GM12878 (cell line): ENCODE results near the gene TKTL1.

Source experiments
- EZH2 ChIP-seq: IDR thresholded peaks from 2 replicates; pipeline ENCODE4 v1.6.1; 2012; ENCODE audit warnings: low read depth, mild to moderate bottlenecking, control low read depth, inconsistent platforms, low read length, borderline replicate concordance; ENCODE audit not compliant: control insufficient read depth
- IKZF2 ChIP-seq, 2 experiments: fragments of 450-650 bp; IDR thresholded peaks; 2 replicates each; pipeline ENCODE4 v1.6.1; 2017; ENCODE audit warnings: mild to moderate bottlenecking in 2 of 2, moderate library complexity in 2 of 2
- POLR2A ChIP-seq: IDR thresholded peaks from 2 replicates; pipeline ENCODE4 v1.6.1; 2011; ENCODE audit warnings: low read depth, mild to moderate bottlenecking, low read length
- RAD21 ChIP-seq: IDR thresholded peaks from 2 replicates; pipeline ENCODE4 v1.6.1; 2011; ENCODE audit warnings: mild to moderate bottlenecking, low read depth, low read length, moderate library complexity; ENCODE audit not compliant: insufficient read depth
- TCF7 ChIP-seq: IDR thresholded peaks from 2 replicates; pipeline ENCODE4 v1.6.1; 2014; ENCODE audit warnings: antibody characterized with exemption, borderline replicate concordance

- TF ChIP-seq RAD21 (no peak), EZH2 (no peak), POLR2A (peak; percentile 49), IKZF2 (IDR thresholded peaks at IDR 0.05) (no peak), TCF7 (no peak)
Measured at GRCh38 chrX:154352012-154352401, 56.4 kb downstream of the TKTL1 start.
